IPS DF 4.7 (cell line): Measurements from ENCODE around the gene MVB12A.

ENCODE experiments used
- DNase-seq: peaks from one replicate; pipeline ENCODE4 v3.0.0-alpha.2; 2013; ENCODE audit warnings: low spot score; ENCODE audit errors: extremely low read depth

MVB12A gene

GRCh38 chr19:17441241-17442021, 21.6 kb downstream of the MVB12A start:
- no peak for DNase-seq

DNA sequence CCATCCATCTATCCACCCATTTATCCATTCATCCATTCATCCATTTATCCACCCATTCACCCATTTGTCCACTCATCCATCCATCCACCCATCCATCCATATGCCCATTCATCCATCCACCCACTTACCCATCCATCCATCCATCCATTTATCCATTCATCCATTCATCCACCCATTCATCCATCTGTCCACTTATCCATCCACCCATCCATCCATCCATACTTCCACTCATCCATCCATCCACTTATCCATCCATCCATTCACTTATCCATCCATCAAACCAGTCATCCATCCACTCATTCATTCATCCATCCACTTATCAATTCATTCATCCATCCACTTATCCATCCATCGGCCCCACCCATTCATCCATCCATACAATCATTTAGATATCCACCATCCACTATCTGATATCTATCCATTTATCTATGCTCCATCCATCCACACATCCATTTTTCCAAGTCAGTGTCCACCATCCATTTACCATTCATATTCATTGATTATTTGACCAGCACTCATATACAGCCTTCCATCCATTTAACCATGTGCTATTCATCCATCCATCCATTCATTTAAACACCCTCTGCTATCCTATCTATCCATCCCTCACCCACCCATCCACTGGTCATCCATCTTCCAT, 25.8 kb downstream of the MVB12A start:
- no peak for DNase-seq

GRCh38 chr19:17447704-17448130, 27.9 kb downstream of the MVB12A start:
- no peak for DNase-seq

- no peak for DNase-seq
These were observed 28.5 kb downstream of the MVB12A start, which contains the start of gene TMEM221 for GRCh38 chr19:17448131-17448967. Gene TMEM221, minus strand, starts transcription at chr19:17448668. Its CDS starts 206 bp downstream, at chr19:17448462.

DNA sequence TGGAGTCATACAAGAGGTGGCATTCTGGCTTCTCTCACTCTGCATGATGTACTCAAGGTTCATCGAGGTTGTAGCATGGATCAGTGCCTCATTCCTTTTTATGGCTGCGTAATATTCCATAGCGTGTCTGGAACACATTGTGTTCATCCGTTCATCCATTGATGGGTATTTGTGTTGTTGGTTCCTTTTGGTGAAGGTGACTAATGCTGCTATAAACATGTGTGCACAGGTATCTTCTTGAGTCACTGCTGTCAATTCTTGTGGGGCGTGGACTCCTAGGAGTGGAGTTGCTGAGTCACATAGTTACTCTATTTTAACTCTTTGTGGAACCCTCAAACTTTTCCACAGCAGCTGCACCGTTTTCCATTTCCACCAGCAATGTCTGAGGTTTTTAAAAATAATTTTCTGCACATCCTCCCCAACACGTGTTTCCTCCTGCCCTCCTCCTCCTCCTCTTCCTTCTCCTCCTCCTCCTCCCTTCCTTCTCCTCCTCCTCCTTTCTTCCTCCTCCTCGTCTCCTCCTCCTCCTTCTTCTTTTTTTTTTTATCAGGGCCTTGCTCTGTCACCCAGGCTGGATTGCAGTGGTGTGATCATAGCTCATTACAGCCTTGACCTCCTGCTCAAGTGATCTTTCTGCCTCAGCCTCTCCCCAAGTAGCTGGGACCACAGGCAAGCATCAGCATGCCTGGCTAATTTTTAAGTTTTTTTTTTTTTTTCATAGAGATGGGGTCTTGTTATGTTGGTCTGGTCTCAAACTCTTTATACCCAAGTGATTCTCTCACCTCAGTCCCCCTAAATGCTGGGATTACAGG, 30.6 kb downstream of the MVB12A start:
- no peak for DNase-seq

DNA sequence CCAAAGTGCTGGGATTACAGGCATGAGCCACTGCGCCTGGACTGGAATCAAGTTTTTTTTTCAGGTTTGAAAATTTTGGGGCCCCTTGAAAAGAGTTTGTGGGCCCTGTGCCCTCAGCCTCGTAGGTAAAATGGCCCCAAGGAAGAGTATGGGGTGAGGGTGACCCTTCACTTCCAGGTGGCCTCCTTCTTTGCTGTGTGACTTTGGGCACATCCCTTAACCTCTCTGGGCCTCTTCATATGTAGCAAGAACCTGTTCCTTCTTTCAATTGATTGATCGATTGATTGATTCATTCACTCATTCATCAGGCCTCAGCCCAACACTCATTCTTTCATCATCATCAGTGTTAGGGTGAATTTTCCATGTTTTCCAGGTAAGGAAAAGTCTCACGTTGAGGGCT, 32.0 kb downstream of the MVB12A start:
- DNase-seq = no peak

DNA sequence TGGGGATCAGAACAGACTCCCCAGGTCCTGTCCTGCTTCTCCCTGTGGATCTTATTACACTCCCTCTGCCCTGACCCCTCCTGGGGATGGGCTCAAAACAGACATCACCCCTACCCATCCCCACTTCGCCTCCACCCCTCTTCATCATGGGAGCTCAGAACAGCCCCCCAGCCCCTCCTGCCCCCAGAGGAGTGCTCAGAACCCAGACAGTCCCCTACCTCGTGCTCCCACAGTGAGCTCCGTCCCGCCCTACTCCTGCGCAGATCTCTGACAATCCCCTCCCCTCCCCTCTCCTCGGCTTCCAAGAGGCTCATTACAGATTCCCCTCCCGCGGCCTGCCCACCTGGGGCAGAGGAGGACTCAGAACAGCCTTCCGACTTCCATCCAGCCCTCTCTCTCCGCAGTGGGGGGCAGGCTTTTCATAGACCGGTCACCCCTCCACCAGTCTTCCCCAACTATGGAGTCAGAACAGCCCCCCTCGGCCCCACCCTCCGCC, 34.8 kb downstream of the MVB12A start:
- no peak for DNase-seq

DNA sequence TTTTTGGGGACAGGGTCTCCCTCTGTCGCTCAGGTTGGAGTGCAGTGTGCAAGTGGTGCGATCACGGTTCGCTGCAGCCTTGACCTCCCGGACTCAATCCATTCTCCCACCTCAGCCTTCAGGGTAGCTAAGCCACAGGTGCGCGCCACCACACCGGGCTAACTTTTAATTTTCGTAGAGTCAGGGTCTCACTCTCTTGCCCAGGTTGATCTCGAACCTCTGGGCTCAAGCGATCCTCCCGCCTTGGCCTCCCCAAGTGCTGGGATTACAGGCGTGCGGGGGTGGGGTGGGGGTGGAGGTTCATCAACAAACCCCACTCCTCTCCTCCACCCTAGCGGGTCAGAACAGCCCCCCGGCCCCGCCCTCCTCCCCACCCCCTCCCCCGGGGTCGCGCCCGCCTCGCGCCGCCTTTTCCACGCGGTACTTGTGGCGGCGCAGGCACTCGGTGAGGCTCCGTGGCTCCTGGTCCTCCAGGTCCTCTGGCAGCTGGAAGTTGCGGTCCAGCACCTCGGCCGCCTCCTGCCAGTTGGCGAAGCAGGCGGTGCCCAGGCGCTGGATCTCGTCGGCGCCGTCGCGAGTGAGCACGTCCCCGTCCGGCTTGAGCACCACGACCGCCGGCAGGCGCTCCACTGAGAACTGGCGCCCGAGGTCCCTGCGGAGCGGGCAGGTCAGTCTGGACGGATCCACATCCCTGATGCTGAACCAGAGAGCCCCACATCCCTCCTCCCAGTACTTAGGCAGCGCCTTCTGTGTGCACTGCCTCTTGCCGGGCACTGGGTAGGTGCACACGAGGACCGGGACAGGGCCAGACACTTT, 35.7 kb downstream of the MVB12A start:
- no peak for DNase-seq

DNA sequence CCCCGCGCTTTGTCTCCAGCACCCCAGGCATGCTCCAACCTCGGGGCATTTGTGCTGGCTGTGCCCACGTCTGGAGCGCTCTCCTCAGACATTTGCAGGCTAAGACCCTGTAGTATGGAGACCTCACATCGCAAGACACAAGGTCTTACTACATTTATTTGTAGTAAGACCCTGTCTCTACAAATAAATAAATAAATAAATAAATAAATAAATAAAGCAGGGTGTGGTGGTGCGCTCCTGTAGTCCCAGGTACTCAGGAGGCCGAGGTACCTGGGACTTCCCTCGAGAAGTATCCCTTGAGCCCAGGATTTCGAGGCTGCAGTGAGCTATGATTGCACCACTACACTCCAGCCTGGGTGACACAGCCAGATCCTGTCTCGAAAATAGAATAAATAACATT, 36.3 kb downstream of the MVB12A start:
- no peak for DNase-seq

GRCh38 chr19:17457616-17458015, 37.8 kb downstream of the MVB12A start:
- no peak for DNase-seq

- no peak for DNase-seq
These were observed 39.1 kb downstream of the MVB12A start for GRCh38 chr19:17458970-17459369.

- DNase-seq = no peak
These were observed 40.8 kb downstream of the MVB12A start, which contains the start of gene NXNL1 for GRCh38 chr19:17460372-17461230. Gene NXNL1, minus strand, starts transcription at chr19:17460926. Its CDS starts 57 bp downstream, at chr19:17460869.

DNA sequence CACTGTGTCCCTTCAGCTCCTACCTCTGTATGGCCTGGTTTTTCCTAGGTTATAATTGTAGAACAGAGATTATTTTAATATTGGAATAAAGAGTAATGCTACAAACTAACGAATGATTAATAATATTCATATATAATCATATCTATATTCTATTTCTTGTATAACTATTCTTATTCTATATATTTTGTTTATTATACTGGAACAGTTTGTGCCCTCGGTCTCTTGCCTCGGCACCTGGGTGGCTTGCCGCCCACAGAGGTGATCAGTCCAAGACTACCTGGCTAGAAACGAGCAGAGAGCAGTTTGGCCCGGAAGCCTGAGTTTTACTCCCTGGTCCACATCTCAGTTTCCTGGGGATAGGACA, 46.6 kb downstream of the MVB12A start:
- DNase-seq = no peak

DNA sequence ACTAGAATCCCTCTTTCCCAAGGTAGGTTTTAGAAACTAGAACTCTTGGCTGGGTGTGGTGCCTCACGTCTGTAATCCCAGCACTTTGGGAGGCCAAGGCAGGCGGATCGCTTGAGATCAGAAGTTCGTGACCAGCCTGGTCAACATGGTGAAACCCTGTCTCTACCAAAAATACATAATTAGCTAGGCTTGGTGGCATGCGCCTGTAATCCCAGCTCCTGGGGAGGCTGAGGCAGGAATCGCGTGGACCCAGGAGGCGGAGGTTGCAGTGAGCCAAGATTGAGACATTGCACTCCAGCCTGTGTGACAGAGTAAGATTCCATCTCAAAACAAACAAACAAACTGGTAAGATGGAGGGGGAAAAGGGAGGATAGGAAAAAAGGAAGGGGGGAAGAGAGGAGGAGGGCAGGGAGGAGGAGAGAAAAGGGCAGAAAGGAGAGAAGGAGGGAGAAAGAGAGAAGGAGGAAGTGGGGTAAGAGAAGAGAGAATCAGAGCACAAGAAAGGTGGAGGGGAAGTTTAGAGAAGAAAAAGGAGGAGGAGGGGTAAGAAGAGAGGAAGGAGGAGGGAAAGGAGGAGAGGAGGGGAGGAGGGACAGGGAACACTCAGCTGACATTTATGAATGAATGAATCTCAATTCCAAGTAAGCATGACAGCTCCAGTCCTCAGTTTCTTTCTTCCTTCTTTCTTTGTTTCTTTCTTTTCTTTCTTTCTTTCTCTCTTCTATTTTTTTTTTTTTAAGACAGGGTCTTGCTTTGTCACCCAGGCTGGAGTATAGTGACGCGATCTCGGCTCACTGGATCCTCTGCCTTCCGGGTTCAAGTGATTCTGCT, 47.8 kb downstream of the MVB12A start:
- no peak for DNase-seq

DNA sequence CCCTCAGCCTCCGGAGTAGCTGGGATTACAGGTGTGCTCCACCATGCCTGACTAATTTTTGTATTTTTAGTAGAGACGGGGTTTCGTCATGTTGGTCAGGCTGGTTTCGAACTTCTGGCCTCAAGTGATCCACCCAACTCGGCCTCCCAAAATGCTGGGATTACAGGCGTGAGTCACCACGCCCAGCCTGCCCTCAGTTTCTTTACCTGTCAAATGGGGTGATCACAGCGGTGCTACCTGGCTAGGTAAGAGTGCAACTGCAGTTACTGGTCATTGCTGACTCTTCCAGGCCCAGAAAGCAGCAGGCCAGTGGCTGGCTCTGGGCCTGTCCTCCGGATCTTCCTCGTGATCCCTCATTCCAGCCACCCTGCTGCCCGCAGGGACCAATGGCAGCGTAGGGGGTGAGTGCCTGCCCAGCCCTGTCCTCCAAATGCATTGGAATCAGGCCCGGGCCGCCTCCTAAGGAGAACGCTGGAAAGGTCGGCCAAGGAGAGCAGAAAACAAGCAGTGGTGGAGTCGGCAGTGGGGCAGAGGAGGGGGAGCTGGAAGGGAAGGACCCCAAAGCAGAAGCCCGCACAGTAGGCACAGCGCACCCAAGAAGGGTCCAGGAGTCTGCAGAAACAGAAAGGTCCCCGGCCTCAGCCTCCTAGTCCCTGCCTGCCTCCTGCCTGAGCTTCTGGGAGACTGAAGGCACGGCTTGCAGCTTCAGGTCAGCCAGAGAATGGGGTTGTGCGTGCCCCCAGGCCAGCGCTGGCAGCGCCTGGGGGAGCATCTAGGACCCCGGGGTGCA, 48.6 kb downstream of the MVB12A start:
- no peak for DNase-seq

DNA sequence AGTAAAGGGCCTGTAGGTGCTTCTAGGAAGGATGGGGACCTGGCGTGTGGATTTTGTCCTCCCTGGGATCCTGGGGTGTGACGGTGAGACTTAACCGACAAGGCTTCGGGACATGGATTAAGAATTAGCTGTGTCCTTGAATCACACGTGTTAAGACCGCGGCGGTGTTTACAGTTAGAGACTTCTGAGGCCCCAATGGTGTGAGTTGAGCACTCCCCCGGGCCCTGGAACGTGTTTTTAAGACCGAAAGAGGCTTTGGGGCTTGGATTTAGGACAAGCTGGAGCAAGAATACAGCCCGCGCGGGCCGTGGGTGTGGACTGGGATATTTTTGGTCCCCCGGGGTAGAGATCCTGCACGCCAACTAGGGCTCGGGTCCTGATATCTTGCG, 49.2 kb downstream of the MVB12A start:
- DNase-seq = no peak

DNA sequence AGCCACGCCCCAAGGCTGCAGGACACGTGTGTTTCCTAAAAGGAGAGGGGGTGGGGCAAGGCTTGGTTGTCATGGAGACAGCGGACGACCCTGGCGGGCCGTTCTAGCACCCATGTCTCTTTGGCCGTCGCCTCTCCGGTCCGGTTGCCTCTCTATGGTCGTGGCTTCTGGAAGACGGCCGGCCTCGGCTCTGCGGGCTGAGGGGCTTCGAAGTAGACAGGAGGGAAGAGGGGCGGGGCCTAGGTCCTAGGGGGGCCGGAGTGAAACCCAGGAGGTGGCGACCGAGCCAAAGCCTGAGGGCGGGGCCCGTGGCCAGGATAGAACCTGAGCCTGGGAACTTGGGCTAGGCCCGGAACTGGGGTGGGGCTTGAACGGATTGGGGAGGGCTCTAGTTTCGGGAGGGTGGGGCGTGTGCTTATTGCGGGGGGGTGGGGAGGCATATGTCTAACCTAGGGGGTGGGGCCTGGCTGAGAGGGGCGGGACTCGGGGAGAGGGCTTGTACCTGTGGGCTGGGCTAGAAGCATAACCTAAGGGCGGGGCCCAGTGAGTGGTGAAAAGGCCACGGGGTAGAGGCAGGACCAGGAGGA, 49.7 kb downstream of the MVB12A start:
- no peak for DNase-seq
